Astrocyte of the cerebellum (primary cell): ENCODE data around the gene NANOG.
"Not testable (repeated sequence)": the region's sequence is repeated elsewhere in the genome, so short reads cannot be mapped to it uniquely, and the experiment has no call there.

ENCODE experiments used
- DNase-seq: peaks from one replicate; pipeline ENCODE4 v3.0.0-alpha.2; 2011; ENCODE audit warnings: low read depth
- H3K4me3 ChIP-seq: 2 replicates; pipeline ENCODE4 v1.5.1; 2011; ENCODE audit warnings: mild to moderate bottlenecking, low read depth, low read length, moderate library complexity
- in situ Hi-C: cut with HindIII; loops from 2 replicates; pipeline ENCODE4 v1.10.0; 2017; ENCODE audit warnings: low sequenced_read_pairs
- TF ChIP-seq, protein P1 (sequence below): IDR thresholded peaks from 2 replicates; pipeline ENCODE4 v1.5.1; 2012; ENCODE audit warnings: low read length, low read depth, moderate library complexity, mild to moderate bottlenecking; ENCODE audit errors: missing control alignments

NANOG gene

DNA sequence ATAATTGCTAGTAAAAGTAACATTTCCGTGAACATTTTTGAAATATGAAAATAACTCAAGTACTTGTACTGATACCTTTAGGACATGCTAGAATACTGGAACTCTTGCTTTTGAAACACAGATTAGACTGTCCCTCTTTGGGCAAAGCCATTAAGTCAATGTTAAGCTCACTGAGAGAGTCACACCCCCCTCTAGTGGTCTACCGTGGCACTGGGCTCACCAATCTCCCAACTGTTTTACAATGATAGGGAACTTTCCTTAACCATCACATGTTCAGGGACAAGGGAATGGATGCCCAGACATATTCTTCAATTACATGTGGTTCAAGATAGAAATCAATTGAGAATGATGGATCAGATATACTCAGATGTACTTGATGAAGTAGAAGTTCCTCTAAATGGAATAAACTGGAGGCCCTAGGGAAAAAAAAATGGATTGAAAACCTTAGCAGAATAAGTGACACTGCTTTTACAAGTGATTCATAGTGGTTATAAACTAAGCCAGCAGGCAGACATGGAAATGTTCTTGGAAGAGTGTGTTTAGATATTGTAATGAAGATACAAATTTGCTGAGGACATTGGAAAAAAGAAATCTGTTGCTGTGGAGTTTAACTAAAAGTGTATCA lies 17.8 kb downstream of the NANOG start:
- H3K4me3 ChIP-seq, result no peak overlapping the region
- peak; percentile 24 for DNase-seq
- TF ChIP-seq, protein P1, sequence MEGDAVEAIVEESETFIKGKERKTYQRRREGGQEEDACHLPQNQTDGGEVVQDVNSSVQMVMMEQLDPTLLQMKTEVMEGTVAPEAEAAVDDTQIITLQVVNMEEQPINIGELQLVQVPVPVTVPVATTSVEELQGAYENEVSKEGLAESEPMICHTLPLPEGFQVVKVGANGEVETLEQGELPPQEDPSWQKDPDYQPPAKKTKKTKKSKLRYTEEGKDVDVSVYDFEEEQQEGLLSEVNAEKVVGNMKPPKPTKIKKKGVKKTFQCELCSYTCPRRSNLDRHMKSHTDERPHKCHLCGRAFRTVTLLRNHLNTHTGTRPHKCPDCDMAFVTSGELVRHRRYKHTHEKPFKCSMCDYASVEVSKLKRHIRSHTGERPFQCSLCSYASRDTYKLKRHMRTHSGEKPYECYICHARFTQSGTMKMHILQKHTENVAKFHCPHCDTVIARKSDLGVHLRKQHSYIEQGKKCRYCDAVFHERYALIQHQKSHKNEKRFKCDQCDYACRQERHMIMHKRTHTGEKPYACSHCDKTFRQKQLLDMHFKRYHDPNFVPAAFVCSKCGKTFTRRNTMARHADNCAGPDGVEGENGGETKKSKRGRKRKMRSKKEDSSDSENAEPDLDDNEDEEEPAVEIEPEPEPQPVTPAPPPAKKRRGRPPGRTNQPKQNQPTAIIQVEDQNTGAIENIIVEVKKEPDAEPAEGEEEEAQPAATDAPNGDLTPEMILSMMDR, result peak; percentile 99
- in situ Hi-C loops, result no loop called here

DNA sequence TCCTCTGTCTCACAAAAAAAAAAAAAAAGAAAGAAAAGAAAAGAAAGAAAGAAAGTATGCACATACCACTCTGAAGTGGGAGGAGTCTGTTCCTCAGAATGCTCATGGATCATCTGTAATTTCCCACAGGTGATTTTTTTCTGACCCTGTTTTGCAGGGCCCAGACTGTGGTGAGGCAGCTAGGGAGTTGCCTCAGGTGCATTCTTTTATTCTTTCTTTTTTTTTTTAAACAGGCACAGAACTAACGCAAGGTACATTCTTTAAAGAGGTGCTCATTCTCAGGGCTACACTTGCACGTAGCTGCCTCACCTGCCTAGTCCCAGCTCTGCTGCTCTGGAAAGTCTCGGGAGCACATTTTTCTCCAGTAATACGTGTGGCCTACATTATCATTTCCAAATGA lies 36.6 kb downstream of the NANOG start:
- in situ Hi-C loops, H3K4me3 ChIP-seq, DNase-seq: not testable (repeated sequence)

DNA sequence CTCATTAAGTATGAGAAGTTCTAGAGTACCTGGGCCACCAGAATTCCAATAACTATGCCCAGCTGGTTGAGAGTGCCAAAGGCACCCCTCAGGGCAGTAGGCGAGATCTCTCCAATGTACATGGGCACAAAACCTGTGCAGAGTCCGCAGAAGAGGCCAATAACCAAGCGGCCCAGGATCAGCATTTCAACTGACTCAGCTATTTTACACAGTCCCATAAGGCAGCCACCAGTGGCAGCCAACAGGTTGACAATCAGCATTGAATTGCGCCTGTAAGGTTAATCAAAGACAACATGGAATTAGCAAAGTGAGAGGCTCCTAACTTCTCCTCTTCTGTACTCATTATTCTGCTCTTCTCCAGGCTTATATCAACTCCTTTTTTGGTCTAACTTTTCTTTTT lies 40.5 kb downstream of the NANOG start:
- in situ Hi-C loops, H3K4me3 ChIP-seq: not testable (repeated sequence)

DNA sequence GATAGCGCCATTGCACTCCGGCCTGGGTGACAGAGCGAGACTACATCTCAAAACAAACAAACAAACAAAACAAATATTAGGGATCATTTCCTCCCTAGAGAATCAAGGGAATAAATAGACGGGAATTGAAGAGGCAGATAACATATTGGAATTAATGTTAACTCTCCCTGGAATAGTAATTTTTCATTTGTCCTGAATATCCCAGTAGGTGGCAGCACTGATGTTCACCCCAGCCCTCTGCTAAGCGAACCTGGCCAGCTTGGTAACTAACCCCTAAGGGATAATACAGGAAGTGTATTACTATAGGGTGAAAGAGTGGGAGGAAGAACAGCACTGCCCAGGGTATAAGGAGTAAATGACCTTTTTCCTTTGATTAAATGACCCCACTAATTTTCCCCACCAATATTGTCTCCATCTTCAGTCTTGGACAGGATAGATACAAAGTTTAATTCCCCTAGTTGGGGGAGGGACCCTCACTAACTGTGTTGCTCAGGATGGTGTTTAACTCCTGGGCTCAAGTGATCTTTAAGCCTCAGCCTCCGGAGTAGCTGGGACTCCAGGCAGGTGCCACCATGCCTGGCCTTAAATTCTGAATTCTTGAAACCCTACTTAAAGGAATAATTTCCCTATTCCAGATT lies 43.0 kb downstream of the NANOG start:
- TF ChIP-seq, protein P1, result peak; percentile 62

More for the DNA sequence above, 40.5 kb downstream of the NANOG start:
- not testable (repeated sequence) for DNase-seq

DNA sequence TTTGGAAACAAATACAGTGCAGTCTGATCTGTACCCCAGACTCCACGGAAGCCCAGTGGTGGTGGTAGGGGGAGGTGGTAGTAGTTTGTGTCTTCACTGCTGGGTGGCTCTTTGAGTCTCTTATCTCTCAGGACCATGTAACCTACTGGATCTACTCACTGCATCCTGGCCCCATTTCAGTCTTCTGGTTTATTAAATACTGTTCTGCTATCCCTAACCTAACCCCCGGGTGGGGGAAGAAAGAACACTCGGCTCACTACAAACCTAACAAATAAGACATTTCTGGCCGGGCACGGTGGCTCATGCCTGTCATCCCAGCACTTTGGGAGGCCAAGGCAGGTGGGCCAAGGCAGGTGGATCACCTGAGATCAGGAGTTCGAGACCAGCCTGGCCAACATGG lies 44.0 kb downstream of the NANOG start:
- in situ Hi-C loops, DNase-seq, H3K4me3 ChIP-seq: not testable (repeated sequence)

More for the DNA sequence above, 43.0 kb downstream of the NANOG start:
- H3K4me3 ChIP-seq, result no peak overlapping the region
- peak; percentile 15 for DNase-seq
- in situ Hi-C loops, result no loop called here

DNA sequence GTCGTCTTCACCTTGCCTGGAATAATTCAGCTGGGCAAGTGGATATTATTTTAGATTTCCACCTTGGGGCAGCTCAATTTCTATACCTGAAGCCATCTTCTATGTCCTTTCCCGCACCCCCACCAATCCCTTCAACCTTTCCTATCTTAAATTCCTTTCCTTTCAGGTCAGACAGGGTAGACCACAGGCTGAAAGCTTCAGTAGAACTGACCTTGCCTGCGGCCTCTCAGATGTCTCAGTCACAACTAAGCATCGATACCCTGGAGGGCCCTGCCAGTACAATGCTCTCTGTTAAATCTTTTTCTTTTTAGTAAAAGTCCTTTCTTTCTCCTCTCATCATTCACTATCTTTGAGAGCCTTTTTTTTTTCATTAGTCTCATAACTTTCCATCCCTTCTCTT lies 44.6 kb downstream of the NANOG start:
- H3K4me3 ChIP-seq, result no peak overlapping the region
- in situ Hi-C loops, result no loop called here
- DNase-seq, result no peak
- TF ChIP-seq, protein P1, result no peak

DNA sequence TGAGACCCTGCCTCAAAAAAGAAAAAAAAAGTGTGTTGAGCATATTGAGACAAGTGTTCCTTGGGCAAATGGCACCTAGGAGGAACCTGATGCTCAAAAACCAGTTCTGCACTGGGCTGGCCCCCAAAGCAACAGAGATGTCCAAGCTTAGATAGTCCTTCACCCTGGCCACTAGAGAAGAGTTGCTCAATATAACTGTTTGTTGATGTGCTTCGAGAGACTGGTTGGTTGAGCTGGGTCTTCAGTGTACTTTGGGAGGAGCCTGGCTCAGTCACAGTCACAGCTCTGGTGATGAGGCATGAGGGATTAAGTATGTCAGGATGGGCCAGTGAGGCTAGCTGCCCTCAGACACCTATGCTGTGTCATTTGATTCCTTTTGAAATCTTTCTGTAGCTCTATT lies 45.5 kb downstream of the NANOG start:
- H3K4me3 ChIP-seq, result no peak overlapping the region
- DNase-seq, result no peak
- TF ChIP-seq, protein P1, result no peak
- in situ Hi-C loops, result no loop called here

DNA sequence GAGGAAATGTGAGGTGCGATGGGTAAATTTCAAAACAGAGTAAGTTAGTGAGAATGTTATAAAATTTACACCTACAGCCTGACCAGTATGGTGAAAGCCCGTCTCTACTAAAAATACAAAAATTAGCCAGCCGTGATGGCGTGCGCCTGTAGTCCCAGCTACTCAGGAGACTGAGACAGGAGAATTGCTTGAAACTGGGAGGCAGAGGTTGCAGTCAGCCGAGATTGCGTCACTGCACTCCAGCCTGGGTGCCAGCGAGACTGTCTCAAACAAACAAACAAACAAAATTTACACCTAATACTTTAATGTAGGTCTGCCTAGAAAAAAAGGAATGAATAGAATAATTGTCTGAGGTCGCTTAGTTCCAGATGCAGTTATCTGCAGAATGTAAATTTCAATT lies 45.9 kb downstream of the NANOG start:
- in situ Hi-C loops, result no loop called here
- DNase-seq, result no peak
- TF ChIP-seq, protein P1, result no peak
- H3K4me3 ChIP-seq, result no peak overlapping the region
